HG03064 (cell line): Measurements from ENCODE around the gene KLHDC8A.
"Not testable (repeated sequence)": the region's sequence is repeated elsewhere in the genome, so short reads cannot be mapped to it uniquely, and the experiment has no call there.

ENCODE experiments used
- ATAC-seq: cut with Tn5 transposase; IDR thresholded peaks from one replicate; pipeline ENCODE4 v1.9.1; 2021; ENCODE audit warnings: low read depth; ENCODE audit not compliant: unreplicated experiment

KLHDC8A gene

DNA sequence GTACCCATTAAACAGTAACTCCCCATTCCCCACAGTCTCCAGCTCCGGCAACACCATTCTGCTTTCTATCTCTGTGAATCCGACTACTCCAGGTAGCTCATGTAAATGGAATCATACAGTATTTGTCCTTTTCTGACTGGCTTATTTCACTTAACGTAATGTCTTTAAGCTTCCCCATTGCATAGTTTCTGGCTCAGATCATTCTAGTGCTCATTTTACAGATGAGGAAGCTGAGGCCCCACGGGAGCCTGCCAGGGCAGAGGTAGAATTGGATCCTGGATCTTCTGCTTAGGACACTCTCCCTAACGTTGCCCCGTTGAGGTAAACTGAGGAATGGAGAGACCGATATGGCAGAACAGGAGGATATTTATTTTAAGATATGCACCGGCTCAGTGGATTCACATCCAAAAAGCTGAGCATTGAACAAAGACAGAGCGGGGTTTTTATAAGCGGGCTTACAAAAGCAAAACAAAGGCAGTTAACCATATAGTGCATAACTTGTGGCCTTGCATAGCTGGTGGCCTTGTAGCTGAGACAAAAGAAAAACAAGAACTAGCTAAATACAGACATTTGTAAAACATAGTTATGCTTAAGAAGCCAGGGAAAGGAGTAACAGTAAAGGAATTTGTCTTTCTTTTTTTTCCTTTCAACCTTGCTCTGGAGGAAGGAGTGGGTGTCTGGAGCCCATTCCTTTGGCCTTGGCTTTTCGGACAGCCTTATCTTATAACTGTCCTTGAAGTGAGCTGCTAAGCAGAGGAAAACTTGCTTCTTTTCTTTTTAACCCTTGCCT, 15.3 kb upstream of the KLHDC8A start:
- ATAC-seq = no peak

DNA sequence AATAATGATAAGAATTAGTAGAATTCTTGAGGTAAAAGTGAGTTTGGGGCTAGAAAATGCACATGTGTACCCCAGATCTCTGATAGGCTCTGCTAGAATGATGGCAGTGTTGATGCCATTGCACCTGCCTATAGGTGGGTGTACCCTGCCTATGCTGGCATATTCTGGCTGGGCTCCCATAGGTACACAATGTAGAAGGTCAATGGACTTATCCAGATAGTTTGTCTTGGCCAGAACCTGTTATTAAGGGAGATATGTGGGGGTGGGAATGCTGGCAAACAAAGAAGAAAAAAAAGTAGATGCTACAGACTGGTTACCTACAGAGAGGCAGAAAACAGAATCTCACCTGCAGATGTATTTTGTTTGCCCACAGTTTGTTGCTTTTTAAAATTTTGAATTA, 14.1 kb upstream of the KLHDC8A start:
- no peak for ATAC-seq

DNA sequence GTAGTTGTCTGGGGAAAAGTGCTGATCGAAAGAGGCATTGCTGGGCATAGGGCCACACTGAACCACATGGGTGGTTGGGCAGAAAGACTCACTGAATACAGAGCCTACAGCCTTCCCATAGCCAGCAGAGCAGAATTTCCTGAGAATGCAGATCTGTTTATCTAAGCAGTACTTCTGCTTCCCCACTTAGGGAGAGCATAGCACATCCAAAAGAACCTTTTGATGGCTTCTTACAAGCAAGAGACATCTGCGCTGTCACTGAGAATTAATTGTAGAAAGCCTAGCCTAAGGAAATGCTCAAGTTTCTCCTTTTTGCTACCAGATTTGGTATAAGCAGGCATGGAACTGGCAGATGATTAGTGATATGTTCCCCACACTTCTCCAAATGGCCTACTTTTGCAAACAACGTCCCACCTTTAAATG, 13.0 kb upstream of the KLHDC8A start:
- ATAC-seq = no peak

DNA sequence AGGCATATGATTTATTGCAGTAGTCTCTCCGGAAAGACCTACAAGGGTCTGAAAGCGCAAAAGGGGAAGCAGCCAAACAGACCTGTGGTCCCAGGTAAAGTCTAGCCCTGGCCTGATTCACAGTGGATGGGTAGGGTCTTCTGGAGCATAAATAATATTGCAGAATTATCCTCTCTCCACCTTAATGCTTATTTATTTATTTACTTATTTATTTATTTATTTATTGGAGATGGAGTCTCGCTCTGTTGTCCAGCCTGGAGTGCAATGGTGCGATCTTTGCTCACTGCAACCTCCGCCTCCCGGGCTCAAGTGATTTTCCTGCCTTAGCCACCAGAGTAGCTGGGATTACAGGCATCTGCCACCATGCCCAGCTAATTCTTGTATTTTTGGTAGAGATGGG, 11.8 kb upstream of the KLHDC8A start:
- ATAC-seq = no peak

DNA sequence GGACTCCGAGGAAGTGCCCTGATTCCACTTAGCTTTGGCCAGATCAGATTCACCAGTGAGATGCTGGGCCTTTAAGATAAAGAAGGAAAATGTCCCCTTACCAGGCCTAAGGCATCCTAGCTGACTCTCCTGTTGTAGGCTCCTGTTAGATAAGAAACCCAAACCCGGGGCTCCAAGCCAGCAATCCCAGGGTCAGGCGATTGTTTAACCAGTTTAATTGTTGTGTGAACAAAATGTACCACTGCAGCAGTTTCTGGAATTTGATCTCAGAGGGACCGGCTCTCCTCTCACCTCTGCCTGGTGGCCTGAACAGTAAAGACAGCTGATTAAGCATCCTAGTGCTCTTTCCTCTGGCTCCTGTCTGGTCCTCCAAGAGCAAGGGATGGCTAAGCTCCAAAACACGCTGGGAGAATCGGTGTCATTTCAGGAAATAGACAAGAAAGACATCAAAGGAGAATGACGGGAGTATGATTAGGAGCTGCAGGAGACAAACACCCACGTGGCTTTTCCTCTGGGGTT, 9.3 kb upstream of the KLHDC8A start:
- no peak for ATAC-seq

DNA sequence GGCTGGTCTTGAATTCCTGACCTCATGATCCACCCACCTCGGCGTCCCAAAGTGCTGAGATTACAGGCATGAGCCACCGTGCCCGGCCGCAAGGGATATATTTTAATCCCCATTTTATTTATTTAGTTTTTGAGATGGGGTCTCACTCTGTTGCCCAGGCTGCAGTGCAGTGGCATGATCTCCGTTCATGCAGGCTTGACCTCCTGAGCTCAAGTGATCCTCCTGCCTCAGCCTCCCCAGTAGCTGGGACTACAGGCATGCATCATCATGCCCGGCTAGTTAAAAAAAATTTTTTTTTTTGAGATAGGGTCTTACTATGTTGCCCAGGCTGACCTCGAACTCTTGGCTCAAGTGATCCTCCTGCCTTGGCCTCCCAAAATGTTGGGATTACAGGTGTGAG, 8.4 kb upstream of the KLHDC8A start:
- not testable (repeated sequence) for ATAC-seq

DNA sequence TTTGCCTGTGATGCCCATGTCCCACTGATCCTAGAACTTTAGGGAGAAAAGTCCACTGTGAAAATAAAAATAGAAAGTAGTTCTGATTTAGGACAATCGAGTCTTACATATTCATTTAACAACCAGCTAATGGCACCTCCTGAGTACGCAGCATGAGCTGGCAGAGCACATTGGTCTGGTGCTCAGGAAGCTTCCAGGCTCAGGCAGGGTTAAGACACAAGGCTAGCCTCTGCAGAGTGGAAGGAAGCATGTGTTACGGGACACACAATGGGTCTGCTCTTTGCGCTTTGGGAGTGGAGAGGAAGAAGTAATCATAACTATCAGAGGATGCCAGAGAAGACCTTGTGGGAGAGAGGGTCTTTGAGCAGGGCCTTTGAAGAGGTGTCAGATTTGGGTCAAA, 4.2 kb upstream of the KLHDC8A start:
- no peak for ATAC-seq

DNA sequence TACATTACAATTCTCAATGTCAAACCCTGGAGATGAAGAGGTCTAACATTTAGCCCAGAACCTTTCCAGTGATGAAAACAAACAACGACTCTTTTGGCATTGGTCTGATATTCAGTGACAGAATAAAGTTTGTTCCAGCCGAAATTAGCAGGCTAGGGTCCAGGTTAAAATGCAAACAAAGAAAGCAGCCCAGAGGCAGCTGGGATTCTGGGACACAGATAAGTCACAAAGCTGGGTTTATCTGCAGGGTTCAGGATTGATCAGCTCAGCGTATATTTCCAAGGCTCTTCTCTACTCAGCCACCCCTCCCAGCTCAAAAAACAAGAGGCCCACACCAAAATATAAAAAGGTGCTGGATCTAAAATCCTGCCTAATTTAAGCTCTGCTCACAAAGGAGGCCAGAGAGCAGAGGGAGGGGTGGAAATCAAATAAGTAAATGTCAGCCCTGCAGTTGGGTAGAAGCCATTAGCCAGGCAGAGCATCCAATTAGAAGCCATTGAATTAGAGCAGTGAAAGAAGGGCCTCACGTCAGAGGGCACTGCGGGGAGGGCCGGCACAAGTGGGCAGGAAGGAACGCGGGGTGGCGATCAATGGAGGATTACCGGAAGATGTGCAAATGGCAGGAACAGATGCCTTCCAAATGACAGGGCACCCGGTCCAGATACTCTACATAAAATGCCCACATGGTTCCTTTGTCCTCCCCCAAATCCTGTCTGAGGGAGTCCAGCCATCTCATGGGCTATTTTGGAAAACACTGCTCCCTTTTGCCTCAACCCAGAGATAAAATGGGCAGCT, 3.2 kb upstream of the KLHDC8A start:
- no peak for ATAC-seq

DNA sequence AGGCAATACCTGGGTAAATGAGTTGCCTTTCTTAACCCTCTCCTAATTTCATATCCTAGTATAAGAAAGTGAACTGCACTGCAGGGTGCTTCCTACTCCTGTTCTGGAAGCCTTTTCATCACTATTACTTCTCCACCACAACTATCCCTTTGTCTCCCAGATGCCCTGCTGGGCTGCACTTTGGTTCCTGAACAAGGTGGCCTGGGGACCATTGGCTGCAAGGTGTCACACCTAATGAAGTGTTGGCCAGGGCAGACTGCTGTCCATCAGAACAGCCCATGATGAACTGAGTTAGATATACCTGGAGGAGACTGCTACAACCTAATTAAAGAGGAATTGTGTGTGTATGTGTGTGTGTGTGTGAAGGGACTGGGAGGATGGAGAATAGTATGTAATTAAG, 1.9 kb upstream of the KLHDC8A start:
- no peak for ATAC-seq

DNA sequence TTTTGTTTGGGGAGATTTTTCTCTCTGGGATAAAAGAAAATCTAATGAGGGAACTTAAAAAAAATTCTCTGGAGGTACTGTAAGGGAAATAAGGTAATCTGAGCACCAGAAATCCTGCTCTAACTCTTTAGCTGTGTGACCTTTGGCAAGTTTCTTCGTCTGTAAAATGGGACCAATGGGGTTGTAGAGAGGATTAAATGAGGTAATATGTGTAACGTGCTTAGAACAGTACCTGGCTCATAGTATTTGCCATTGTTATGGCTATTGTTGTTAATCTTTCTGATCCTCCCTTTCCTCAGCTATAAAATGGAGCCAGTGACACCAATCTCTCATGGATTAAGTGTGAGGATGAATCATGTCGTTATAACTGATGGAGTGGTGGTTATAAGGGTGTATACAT, 845 bp upstream of the KLHDC8A start:
- no peak for ATAC-seq

DNA sequence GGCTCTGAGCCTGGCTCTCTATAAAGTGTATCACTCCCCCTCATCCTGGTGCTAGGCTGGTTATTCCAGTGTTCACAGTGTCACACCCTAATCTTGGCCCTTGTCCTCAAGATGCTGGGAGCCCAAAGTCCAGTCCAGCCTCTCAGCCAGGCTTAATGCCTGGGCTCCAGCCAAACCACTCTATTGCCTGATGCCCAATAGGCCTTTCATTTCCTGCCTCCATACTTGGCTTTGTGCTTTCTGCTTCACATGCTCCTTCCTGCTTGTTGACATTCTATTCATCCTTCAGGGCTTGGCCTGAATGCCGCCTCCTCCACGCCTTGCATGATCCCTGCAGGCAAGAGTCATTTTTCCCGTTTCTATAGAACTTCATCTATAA, 1.7 kb downstream of the KLHDC8A start:
- ATAC-seq = no peak

DNA sequence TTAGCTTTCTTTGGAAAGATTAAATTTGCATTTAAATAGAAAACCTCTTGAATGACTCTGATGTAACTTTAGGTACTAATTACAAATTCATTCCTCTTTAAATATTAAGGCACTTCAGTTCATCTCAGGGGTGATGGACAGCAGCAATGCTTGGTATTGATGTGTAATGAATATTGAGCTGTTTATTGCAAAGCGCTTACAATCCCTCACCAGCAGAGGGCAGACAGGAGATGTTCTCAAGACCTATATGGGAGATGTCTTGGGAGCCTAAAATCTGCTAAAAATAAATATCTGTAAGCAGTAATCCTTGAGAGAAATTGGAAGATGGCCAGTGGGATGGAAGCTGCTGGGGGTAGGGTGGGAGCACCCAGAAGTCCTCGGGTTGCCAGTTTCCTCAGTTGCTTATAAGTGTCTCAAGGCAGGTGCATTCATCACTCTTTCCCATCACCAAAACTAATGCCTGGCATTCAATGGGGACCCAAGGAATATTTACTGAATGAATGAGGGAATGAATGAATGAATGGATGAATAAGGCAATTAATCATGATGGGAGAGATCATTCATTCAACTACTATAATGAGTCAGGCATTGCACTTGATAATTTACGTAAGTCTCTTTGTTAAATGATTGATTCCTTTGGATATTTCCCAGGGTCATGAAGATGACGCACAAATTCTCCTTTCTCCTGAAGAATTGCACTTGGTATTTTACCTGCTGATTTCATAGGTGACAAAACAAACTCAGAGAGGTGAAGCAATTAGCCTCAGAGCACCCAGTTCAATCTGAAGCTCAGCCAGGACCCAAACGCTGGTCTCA, 2.3 kb downstream of the KLHDC8A start:
- no peak for ATAC-seq

DNA sequence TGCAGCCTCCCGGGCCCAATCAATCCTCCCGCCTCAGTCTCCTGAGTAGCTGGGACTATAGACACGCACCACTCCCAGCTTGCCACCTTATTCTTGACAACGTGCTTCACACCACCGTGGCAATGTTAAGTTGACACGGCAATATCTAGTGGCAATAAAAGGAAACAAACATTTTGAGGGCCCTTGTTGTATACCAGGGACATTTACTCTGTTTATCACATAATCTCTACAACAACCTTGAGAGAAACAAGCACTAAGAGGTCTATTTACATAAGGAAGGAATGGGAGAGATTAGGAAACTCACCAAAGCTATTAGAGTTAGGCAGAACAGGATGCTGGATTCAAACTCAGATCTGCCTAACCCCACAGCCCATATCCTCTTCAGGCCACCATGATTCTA, 3.1 kb downstream of the KLHDC8A start:
- no peak for ATAC-seq

DNA sequence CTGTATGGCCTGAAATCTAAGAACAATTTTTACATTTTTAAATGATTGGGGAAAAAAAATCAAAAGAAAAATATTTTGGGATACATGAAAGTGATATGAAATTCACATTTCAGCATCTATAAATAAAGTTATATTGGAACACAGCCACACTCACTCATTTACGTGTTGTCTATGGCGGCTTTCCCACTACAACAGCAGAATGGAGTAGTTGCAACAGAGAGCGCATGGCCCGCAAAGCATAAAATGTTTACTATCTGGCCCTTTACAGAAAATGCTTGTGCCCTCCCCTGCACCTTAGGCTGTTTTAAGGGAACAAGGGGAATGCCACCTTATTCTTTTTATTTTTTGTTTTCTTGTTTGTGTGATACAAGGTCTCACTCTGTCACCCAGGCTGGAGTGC, 3.5 kb downstream of the KLHDC8A start:
- no peak for ATAC-seq

DNA sequence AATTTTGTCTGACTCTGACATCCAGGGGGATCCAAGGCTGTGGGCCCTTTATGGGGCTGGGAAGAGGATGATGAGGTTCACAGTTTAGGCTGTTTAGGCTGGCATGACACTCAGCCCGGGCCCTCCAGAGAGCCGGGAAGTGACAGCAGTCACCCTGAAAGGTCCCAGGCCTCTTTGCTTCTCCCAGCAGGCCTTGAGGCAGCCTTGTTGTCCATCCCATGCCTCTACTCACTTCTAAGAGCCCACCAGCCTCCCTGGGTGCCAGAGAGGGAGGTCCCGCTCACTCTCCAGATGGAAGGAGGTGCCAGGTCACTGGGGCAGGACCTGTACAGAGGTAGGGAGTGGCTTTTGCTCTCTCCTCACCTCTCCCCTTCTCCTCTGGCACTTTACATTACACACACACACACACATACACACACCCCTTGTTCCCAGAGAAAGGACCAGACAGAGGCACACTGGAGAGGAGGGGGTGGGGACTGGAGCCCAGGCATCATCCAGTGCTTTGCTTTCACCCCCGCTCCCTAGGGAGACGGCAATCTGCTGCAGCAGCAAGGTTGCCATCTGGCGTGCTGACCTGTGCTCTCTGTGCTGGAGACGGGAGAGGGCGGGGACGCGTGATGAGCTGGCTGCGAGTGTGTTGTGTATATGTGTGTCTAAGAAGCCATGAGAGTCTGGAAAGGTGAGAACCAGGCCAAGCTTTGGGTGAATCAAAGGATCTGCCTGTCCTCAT, 4.6 kb downstream of the KLHDC8A start:
- no peak for ATAC-seq

DNA sequence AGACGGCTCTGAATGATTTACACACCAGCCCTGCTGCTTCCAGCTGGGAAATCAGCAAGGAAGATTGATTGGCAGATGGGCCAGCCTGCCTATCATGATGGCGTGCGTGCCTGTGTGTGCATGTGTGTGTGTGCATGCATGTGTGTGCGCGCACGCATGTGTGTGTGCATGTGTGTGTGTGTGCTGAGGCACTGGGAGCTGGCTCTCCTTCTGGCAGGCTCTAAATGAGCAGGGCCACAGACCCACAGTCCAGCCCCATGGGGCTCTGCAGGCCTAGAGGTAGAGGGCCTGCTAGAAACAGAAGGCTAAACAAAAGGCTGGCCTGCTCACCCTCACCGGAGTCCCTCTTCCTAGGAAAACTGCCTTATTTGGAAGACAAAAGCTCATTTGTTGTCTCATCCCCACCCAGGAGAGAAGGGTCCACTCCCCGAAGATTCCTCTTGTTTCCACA, 6.0 kb downstream of the KLHDC8A start:
- ATAC-seq = no peak

DNA sequence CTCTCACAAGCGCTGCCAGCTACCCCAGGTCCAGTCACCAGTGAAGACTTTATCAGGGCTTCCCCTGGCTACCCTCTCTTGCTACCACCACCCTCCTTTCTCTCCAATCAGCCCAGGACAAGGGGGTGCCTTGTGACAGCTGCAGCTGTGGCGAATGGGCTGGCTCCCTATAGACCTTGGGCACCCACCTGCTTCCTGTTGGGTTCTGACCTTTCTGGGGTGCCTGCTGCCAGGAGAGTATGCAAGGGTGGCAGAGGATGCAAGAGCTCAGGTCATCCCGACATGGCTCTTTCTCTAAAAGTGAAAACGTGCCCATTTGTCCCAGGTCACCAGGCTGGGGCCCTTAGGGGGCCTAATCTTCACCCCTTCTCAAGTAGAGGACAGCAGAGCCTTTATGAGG, 6.6 kb downstream of the KLHDC8A start:
- ATAC-seq = no peak

DNA sequence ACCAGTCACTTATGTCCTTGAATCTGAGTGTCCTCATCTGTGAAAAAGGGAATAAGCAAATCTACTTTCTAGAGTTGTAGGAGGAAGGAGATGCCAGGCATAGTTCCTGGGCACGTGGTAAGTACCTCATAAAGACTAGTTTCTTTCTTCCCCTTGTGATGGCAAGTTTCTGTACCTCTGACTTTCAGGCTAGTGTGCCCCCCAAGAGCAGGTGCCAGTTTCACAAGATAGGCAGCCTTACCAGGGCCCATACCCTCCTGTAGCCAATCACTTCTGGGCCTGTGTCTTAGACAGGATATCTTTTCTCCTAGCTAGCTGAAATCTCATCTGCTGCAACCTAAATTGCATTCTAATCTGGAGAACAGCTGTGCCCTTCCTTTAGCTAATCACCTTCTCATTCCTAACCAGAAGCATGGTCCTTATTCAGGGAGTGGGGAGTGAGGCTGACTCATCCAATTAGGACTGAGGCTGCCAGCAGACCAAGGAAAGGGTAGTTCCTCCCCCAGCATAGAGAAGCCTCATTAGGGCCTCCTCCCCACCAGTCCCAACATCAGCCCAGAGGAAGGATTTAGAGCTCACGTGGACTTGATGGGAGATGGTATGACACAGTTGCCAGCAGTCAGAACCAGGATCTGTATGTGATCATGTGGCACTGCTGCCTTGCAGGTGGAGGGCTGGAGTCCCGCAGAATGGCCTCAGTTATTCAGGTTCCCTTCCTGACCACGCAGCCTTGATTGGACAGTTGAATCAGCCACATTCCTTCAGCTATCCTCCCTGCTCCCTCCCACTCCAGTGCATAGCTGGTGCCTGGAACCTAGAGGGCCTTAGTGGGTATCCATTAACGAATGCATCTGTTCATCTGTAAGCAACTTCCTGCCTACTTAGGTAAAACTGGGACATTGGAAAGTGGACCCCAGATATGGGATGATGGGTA, 7.9 kb downstream of the KLHDC8A start:
- ATAC-seq = no peak

DNA sequence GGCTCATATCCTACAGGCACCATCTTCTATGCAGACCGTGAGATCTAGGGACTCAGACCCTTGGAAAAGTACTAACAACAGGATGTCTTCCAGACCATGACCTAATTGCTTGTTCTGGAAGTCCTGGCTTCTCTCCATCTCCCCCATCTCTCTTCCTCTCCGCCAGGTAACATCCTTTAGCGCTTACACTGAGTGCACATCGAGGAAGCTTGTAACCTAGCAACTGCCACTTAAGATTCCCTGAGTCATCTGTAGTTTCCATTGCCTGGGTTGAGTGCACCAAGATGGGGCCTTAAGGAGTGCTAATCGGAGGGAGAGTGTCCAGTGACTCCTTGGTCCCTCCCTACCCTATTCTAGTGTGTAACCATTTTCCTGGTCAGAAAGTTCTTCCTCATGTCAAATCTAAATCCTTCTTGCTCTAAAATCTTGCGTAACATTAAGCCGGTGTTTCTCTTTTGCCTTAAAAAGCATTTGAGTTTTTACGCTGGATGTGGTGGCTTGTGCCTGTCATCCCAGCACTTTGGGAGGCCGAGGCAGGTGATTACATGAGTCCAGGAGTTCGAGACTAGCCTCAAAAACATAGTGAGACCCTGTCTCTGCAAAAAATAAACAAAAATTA, 9.7 kb downstream of the KLHDC8A start:
- ATAC-seq = no peak
